Glomerular visceral epithelial cell (primary cell): Measurements from ENCODE around the gene THEM5.

ENCODE experiments used
- DNase-seq: peaks from one replicate; pipeline ENCODE4 v3.0.0-alpha.2; 2016; ENCODE audit errors: extremely low spot score

THEM5 gene

GRCh38 chr1:151800830-151801229 is 52.7 kb downstream of the THEM5 start:
- DNase-seq, result no peak

GRCh38 chr1:151799179-151800022 is 54.1 kb downstream of the THEM5 start:
- DNase-seq, result no peak

GRCh38 chr1:151798571-151798970 is 54.9 kb downstream of the THEM5 start:
- no peak for DNase-seq
